Liver (tissue), 9 donors: ENCODE measurements around the gene SPATA16. TPM values are rescaled to one million over a fixed set of nuclear protein-coding genes. Genes with fewer than 3 reads are reported as not detected.
"Not testable (repeated sequence)": the region's sequence is repeated elsewhere in the genome, so short reads cannot be mapped to it uniquely, and the experiment has no call there.

Experiments
- DNase-seq: peaks from one replicate; pipeline ENCODE4 v3.0.0-alpha.2; 2017; ENCODE audit warnings: low spot score
- H3K27ac ChIP-seq, 2 donors: one replicate each; pipeline ENCODE4 v1.7.0; 2013; ENCODE audit warnings: inconsistent platforms in 2 of 2, low read length in 2 of 2, control low read depth in 1 of 2, low read depth in 1 of 2, mild to moderate bottlenecking in 1 of 2
- H3K27me3 ChIP-seq, 4 donors: one replicate each; pipeline versions ENCODE4 v1.6.1 to v1.7.0; 2013; ENCODE audit warnings: low read length in 3 of 4, inconsistent platforms in 1 of 4, mild to moderate bottlenecking in 1 of 4, moderate library complexity in 1 of 4; ENCODE audit not compliant: control insufficient read depth in 4 of 4, insufficient read depth in 4 of 4
- H3K36me3 ChIP-seq, 4 donors: one replicate each; pipeline versions ENCODE4 v1.6.1 to v1.7.0; 2013; ENCODE audit warnings: low read length in 3 of 4, mild to moderate bottlenecking in 3 of 4, low read depth in 1 of 4, moderate library complexity in 1 of 4; ENCODE audit not compliant: control insufficient read depth in 4 of 4, insufficient read depth in 3 of 4
- H3K4me1 ChIP-seq, 4 donors: one replicate each; pipeline versions ENCODE4 v1.6.1 to v1.7.0; 2013; ENCODE audit warnings: low read length in 3 of 4, mild to moderate bottlenecking in 3 of 4, moderate library complexity in 1 of 4; ENCODE audit not compliant: control insufficient read depth in 4 of 4, insufficient read depth in 4 of 4
- H3K4me3 ChIP-seq, 3 donors: one replicate each; pipeline versions ENCODE4 v1.6.1 to v1.7.0; 2013; ENCODE audit warnings: low read length in 3 of 3, control low read depth in 1 of 3, low read depth in 1 of 3, mild to moderate bottlenecking in 1 of 3
- H3K9ac ChIP-seq, 2 donors: one replicate each; pipeline ENCODE4 v1.7.0; 2013; ENCODE audit warnings: low read length in 2 of 2, mild to moderate bottlenecking in 2 of 2, moderate library complexity in 2 of 2, control low read depth in 1 of 2, low read depth in 1 of 2
- H3K9me3 ChIP-seq, 4 donors: one replicate each; pipeline versions ENCODE4 v1.6.1 to v1.7.0; 2013; ENCODE audit warnings: low read length in 3 of 4; ENCODE audit not compliant: control insufficient read depth in 4 of 4
- HNF4A ChIP-seq, 2 donors: conservative IDR thresholded peaks; 2 replicates each; pipeline ENCODE4 v1.6.1; 2016; ENCODE audit warnings: antibody characterized with exemption in 2 of 2, mild to moderate bottlenecking in 2 of 2
- HNF4G ChIP-seq: IDR thresholded peaks from 2 replicates; pipeline ENCODE4 v1.6.1; 2016; ENCODE audit warnings: antibody characterized with exemption
- NR2F2 ChIP-seq: IDR thresholded peaks from 2 replicates; pipeline ENCODE4 v1.6.1; 2016; ENCODE audit warnings: antibody characterized with exemption
- RAD21 ChIP-seq, 2 donors: IDR thresholded peaks; 2 replicates each; pipeline ENCODE4 v1.6.1; 2016; ENCODE audit warnings: antibody characterized with exemption in 2 of 2, mild to moderate bottlenecking in 2 of 2
- RXRA ChIP-seq, 2 donors: IDR thresholded peaks; 2 replicates each; pipeline ENCODE4 v1.6.1; 2017 to 2018; ENCODE audit warnings: antibody characterized with exemption in 2 of 2, mild to moderate bottlenecking in 1 of 2
- SP1 ChIP-seq: IDR thresholded peaks from 2 replicates; pipeline ENCODE4 v1.6.1; 2018; ENCODE audit warnings: antibody characterized with exemption, mild to moderate bottlenecking
- YY1 ChIP-seq: IDR thresholded peaks from 2 replicates; pipeline ENCODE4 v1.6.1; 2016; ENCODE audit warnings: antibody characterized with exemption, mild to moderate bottlenecking
- WGBS: extraction: QIAGEN DNeasy Blood & Tissue Kit; methylation state at CpG from one replicate; pipeline ENCODE4 v1.1.7; 2013; 5-methylcytosine and 5-hydroxymethylcytosine counted together
- polyA plus RNA-seq, 2 donors: library from polyadenylated mRNA; stranded (reverse) in 1 of 2; unstranded in 1 of 2; fragments of 200-250 nt in 1 of 2; fragments of >200 nt in 1 of 2; fragmentation: Nextera tagmentation in 1 of 2; extraction: Ambion mirVana in 1 of 2; gene quantifications; one replicate each; pipeline versions ENCODE4 v1.2.1 to v1.2.3, GENCODE V29; 2013 to 2015
- total RNA-seq, 2 donors: library from RNA; depleted of rRNA; stranded (reverse); fragments of >200 nt; gene quantifications; one replicate each; pipeline ENCODE4 v1.2.3, GENCODE V29; 2014
- TF ChIP-seq, protein P1 (sequence below): fragments of 150-350 bp; IDR thresholded peaks from 2 replicates; pipeline ENCODE4 v1.5.1; 2017; ENCODE audit warnings: improper control_type of control experiment, low read depth, low read length; ENCODE audit not compliant: missing input control
- TF ChIP-seq, protein P2 (sequence below): IDR thresholded peaks from 2 replicates; pipeline ENCODE4 v1.6.1; 2016; ENCODE audit warnings: antibody characterized with exemption
- TF ChIP-seq, protein P3 (sequence below): IDR thresholded peaks from 2 replicates; pipeline ENCODE4 v1.6.1; 2016; ENCODE audit warnings: antibody characterized with exemption
- donor health status: healthy.
- donor health status: healthy.
- donor health status: healthy.
- donor health status: healthy.
- donor health status: healthy.

The SPATA16 gene
- total and polyA plus RNA-seq, 4 donors: not detected

DNA sequence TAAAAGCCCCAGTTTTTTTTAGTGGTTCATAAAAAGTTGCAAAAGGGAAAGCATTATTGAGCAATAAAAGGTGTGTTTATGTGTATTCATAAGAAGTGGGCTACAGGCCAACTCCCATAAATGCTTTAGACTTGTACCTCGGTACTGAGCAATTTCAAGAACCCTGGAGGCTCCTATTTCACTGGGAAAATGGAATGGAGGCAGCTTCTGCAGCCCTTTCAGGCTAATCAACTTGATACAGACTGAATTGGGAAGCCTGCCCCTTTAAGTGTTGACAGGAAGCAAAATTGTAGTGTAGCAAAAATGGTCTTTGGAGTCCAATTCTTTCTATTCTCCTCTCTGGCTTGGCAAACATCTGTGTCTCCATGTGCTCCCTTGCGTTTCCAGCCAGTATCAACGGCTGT is 271.7 kb downstream of the SPATA16 start (continued):
- TF ChIP-seq, protein P1, sequence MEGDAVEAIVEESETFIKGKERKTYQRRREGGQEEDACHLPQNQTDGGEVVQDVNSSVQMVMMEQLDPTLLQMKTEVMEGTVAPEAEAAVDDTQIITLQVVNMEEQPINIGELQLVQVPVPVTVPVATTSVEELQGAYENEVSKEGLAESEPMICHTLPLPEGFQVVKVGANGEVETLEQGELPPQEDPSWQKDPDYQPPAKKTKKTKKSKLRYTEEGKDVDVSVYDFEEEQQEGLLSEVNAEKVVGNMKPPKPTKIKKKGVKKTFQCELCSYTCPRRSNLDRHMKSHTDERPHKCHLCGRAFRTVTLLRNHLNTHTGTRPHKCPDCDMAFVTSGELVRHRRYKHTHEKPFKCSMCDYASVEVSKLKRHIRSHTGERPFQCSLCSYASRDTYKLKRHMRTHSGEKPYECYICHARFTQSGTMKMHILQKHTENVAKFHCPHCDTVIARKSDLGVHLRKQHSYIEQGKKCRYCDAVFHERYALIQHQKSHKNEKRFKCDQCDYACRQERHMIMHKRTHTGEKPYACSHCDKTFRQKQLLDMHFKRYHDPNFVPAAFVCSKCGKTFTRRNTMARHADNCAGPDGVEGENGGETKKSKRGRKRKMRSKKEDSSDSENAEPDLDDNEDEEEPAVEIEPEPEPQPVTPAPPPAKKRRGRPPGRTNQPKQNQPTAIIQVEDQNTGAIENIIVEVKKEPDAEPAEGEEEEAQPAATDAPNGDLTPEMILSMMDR: no peak
- TF ChIP-seq HNF4A (conservative IDR thresholded peaks at IDR 0.05): no peak

DNA sequence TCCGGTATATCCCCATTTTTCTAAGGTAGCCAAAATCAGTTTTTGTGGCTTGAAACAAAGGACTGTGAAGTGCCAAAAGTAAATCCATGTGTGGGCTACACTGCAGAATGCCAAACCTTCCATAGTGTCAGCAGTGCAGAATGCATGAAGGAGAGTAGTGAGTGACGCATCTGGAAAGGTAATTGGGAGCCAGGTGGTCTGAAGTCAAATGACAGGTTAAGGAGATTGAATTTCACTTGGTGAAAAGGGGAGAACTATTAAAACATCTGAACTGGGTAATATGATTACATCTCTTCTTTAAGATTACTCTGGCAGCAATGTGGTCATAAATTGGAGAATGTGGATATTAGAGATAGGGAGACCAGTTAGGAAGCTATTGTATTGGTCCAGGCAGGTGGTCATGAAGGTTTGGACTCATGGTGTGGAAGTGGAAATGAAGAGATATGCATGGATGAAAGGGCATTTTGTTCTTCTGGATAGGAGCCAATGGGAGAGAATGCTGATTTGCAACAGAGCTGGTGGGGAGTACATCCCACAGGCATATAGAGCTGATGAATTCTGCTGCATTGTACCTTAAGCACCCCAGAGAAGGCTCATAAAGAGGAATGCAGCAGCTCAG is 272.3 kb downstream of the SPATA16 start:
- DNase-seq: no peak
- peaks cover 0 to 2% (median 0%) of the 10 kb centered on the region in 4 donors for H3K4me1 ChIP-seq
- 86% methylated on average over 2 of the region's 2 CpGs for WGBS
- H3K36me3 ChIP-seq: no peaks in the 10 kb centered on the region
- TF ChIP-seq RXRA (IDR thresholded peaks at IDR 0.05): no peak
- no peak for TF ChIP-seq YY1
- TF ChIP-seq HNF4G: no peak
- TF ChIP-seq RAD21 (IDR thresholded peaks at IDR 0.05): no peak
- TF ChIP-seq, protein P2, sequence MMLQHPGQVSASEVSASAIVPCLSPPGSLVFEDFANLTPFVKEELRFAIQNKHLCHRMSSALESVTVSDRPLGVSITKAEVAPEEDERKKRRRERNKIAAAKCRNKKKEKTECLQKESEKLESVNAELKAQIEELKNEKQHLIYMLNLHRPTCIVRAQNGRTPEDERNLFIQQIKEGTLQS: no peak
- no peaks in the 10 kb centered on the region for H3K27me3 ChIP-seq
- H3K4me3 ChIP-seq: no peak overlapping the region
- H3K9me3 ChIP-seq: peaks cover 0 to under 1% (median 0%) of the 10 kb centered on the region in 4 donors
- H3K9ac ChIP-seq: no peak overlapping the region
- no peak overlapping the region for H3K27ac ChIP-seq

DNA sequence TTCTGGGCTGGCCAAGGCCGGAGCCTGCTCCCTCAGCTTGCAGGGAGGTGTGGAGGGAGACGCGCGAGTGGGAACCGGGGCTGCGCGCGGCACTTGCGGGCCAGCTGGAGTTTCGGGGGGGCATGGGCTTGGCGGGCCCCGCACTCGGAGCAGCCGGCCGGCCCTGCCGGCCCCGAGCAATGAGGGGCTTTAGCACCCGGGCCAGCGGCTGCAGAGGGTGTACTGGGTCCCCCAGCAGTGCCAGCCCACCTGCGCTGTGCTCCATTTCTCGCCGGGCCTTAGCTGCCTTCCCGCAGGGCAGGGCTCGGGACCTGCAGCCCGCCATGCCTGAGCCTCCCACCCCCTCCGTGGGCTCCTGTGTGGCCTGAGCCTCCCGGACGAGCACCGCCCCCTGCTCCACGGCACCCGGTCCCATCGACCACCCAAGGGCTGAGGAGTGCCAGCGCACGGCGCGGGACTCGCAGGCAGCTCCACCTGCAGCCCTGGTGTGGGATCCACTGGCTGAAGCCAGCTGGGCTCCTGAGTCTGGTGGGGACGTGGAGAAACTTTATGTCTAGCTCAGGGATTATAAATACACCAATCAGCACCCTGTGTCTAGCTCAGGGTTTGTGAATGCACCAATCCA is 274.2 kb downstream of the SPATA16 start:
- not testable (repeated sequence) for H3K27me3 ChIP-seq, H3K9me3 ChIP-seq, H3K9ac ChIP-seq, H3K4me3 ChIP-seq, H3K4me1 ChIP-seq, H3K36me3 ChIP-seq, H3K27ac ChIP-seq, DNase-seq
- 90% methylated on average over 38 of the region's 38 CpGs for WGBS

DNA sequence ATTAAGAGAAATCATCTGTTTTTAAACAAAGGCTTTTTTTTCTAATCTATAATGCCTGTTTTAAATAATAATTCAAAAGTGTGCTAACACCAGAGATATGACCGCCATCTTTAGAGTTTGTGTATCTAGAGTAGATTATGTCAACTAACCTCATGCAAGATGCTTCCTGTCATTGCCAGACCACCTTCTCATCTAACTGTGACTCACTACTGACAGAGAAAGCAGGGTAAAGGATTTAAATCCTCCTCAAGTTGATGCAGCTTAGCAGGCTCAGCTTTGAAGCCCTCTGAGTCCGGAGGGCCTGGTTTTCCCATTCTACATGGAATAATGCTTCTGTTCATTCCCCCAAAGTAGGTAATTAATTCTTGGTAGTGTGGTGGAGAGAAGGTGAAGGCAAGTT is 282.0 kb downstream of the SPATA16 start:
- WGBS: 75% methylated on average over 2 of the region's 2 CpGs
- Histone ChIP-seq H3K9me3 (peaks cover 0 to 2% (median 0%) of the 10 kb centered on the region in 4 donors), H3K36me3 (no peaks in the 10 kb centered on the region), H3K9ac (no peak overlapping the region), H3K4me1 (peaks cover 0 to 2% (median 0%) of the 10 kb centered on the region in 4 donors), H3K27ac (no peak overlapping the region), H3K4me3 (no peak overlapping the region), H3K27me3 (no peaks in the 10 kb centered on the region)
- TF ChIP-seq NR2F2: no peak
- TF ChIP-seq, protein P1: no peak
- TF ChIP-seq, protein P3, sequence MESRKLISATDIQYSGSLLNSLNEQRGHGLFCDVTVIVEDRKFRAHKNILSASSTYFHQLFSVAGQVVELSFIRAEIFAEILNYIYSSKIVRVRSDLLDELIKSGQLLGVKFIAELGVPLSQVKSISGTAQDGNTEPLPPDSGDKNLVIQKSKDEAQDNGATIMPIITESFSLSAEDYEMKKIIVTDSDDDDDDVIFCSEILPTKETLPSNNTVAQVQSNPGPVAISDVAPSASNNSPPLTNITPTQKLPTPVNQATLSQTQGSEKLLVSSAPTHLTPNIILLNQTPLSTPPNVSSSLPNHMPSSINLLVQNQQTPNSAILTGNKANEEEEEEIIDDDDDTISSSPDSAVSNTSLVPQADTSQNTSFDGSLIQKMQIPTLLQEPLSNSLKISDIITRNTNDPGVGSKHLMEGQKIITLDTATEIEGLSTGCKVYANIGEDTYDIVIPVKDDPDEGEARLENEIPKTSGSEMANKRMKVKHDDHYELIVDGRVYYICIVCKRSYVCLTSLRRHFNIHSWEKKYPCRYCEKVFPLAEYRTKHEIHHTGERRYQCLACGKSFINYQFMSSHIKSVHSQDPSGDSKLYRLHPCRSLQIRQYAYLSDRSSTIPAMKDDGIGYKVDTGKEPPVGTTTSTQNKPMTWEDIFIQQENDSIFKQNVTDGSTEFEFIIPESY: no peak
- TF ChIP-seq SP1: no peak
- DNase-seq: no peak
